Ectodermal cell (in vitro differentiated cells): ENCODE data around the gene COL27A1.

ENCODE experiments used
- H3K27ac ChIP-seq: 2 replicates; pipeline ENCODE4 v1.7.0; 2013; ENCODE audit warnings: mild to moderate bottlenecking, low read depth, low read length; ENCODE audit not compliant: insufficient read depth, poor library complexity, severe bottlenecking
- H3K27me3 ChIP-seq: 2 replicates; pipeline ENCODE4 v1.7.0; 2013; ENCODE audit warnings: mild to moderate bottlenecking, low read length; ENCODE audit not compliant: insufficient read depth, control insufficient read depth, poor library complexity, severe bottlenecking
- H3K36me3 ChIP-seq: one replicate; pipeline ENCODE4 v1.7.0; 2013; ENCODE audit warnings: low read length; ENCODE audit not compliant: control insufficient read depth, insufficient read depth
- H3K4me1 ChIP-seq: one replicate; pipeline ENCODE4 v1.7.0; 2013; ENCODE audit warnings: low read length; ENCODE audit not compliant: control insufficient read depth, insufficient read depth
- H3K4me3 ChIP-seq: 2 replicates; pipeline ENCODE4 v1.7.0; 2013; ENCODE audit warnings: low read depth, low read length, control low read depth; ENCODE audit not compliant: insufficient read depth
- H3K9me3 ChIP-seq: 2 replicates; pipeline ENCODE4 v1.7.0; 2013; ENCODE audit warnings: mild to moderate bottlenecking, low read length, moderate library complexity; ENCODE audit not compliant: control insufficient read depth
- WGBS, 2 experiments: methylation state at CpG; one replicate each; pipeline ENCODE4 v1.1.7; 2013; ENCODE audit warnings: missing lambda C conversion rate in 2 of 2; 5-methylcytosine and 5-hydroxymethylcytosine counted together

Gene COL27A1

DNA sequence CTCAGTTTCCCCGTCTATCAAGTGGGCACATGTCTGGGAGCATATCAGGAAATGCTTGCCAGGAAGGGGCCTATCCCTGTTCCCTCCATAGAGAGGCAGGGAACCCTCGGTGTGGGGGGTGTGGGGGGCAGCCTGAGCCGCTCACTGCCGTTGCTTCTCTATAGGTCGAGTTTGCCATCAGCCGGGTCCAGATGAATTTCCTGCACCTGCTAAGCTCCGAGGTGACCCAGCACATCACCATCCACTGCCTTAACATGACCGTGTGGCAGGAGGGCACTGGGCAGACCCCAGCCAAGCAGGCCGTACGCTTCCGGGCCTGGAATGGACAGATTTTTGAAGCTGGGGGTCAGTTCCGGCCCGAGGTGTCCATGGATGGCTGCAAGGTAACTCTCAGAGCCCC lies 153.8 kb downstream of the COL27A1 start:
- Histone ChIP-seq H3K4me1 (no peaks in the 10 kb centered on the region), H3K4me3 (no peak overlapping the region), H3K27me3 (no peaks in the 10 kb centered on the region), H3K27ac (no peak overlapping the region), H3K36me3 (no peaks in the 10 kb centered on the region), H3K9me3 (no peaks in the 10 kb centered on the region)
- WGBS, 2 experiments = 92 to 93% methylated on average over 13 of the region's 13 CpGs

DNA sequence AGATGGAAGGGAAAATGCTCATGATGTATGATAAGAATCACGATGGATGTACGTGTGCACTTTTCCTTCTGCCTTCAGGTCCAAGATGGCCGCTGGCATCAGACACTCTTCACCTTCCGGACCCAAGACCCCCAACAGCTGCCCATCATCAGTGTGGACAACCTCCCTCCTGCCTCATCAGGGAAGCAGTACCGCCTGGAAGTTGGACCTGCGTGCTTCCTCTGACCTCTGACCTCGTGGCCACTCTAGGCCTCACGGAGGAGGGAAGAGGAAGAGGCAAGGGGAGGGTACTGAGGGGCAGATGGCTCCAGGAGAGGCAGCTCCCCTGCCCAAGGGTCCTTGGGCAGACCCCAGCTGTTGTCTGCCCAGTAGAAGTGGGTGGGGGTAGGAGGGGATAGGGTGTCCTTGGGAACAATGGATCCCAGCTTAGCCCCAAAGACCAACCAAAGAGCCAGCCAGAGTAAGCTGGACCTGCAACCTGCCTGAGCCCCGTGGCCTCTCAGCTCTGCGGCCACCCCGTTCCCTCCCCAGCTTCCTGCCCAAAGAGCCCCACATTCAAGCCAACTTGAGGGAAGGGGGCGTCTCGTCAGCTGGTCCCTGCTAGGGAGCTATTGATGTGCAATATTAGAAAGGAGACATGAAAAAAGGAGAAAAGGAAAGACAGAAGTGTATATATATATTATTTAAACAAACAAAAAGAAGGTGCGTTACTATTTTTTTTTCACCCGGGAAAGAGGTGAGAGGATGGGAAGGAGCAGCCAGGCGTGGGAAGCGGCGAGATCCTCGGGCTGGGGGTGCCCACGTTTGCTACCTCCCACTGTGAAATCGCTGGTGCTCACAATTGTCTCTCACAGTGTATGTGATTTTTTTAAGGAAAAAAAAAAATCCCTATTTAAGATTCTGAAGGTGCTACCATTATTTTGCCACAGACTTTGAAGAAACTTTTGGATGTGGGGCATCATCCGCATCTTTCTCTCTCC lies 155.4 kb downstream of the COL27A1 start:
- Histone ChIP-seq H3K4me3 (no peak overlapping the region), H3K27ac (no peak overlapping the region), H3K27me3 (no peaks in the 10 kb centered on the region), H3K9me3 (no peaks in the 10 kb centered on the region), H3K36me3 (no peaks in the 10 kb centered on the region), H3K4me1 (no peaks in the 10 kb centered on the region)
- 92 to 93% methylated on average over 22 of the region's 22 CpGs for WGBS, 2 experiments

DNA sequence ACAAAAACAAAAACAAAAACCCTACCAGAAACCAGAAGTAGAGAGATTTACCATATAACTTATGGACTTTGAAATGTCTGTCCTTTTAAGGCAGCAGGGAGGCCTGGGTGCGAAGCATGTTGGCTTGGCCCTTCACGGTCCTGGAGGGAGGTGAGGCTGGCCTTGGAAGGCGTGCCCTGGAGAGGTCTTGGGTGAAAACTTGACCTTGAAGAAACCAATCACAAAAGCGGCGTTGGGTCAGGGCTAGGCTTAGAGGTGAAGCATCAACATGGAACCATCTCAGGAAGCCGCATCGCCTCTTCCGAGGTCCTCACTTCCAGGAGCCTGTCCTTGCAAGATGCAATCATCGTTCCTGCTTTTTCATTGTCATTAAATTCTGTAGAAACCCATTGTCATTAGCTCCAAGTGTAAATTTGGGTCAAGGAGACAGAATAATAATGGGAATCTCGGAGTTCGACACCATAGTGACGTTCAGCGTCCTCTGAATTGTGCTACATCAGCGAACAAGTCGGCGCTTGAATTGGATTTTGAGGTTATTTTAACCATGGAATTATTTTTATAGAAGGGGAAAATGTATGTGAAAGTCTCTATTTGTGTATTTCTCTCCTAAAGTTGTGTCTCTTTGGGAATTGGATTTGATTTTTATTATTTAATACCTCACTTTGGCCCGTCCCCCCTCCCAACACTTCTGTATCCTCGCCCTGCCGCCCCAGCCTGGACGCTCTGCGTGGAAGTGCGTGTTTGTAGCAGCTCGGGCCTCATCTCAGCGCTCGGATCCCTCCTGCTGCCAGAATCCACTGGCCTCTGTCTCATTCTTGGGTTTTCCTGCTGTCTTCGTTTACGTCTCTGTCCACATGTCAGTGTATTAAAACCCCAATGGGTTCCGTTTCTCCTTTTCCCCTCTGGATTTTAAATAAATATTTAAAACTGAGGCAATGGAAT lies 156.5 kb downstream of the COL27A1 start:
- Histone ChIP-seq H3K4me3 (no peak overlapping the region), H3K4me1 (no peaks in the 10 kb centered on the region), H3K9me3 (no peaks in the 10 kb centered on the region), H3K27ac (no peak overlapping the region), H3K36me3 (no peaks in the 10 kb centered on the region), H3K27me3 (no peaks in the 10 kb centered on the region)
- WGBS, 2 experiments = 95% methylated on average over 27 to 28 of the region's 28 CpGs

DNA sequence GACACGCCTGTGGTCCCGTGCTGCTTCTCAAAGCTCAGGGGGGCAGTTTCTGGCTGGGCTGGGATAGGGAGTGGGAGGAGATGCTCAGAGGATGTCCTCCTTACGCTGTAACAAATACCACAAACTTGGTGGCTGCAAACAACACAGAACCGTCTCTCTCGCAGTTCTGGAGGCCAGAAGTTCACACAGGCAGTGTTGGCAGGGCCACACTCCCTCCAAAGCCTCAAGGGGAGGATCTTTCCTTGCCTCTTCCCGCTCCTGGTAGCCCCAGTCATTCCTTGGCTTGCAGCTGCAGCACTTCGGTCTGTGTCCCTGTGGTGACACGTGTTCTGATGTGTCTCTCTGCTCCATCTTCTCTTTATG lies 157.2 kb downstream of the COL27A1 start:
- Histone ChIP-seq H3K27me3 (no peaks in the 10 kb centered on the region), H3K9me3 (no peaks in the 10 kb centered on the region), H3K4me3 (no peak overlapping the region), H3K4me1 (no peaks in the 10 kb centered on the region), H3K36me3 (no peaks in the 10 kb centered on the region), H3K27ac (no peak overlapping the region)
- whole genome bisulfite sequencing, 2 experiments = 90 to 91% methylated on average over 8 of the region's 8 CpGs

DNA sequence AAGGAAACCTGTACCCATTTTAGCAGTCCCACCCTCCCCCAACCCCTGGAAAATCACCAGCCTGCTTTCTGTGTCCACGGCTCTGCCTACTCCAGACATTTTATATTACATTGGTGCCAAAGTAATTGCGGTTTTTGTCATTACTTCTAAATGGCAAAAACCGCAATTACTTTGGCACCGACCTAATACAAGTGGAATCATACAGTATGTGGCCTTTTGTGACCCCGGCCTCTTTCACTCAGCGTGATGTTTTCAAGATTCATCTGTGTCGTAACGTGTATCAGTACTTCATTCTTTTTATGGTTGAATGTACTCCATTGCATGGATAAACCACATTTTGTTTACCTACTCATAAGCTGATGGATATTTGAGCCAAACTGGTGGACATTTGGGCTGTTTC lies 157.8 kb downstream of the COL27A1 start:
- WGBS, 2 experiments = 90 to 97% methylated on average over 8 of the region's 8 CpGs
- no peaks in the 10 kb centered on the region for H3K27me3 ChIP-seq
- H3K36me3 ChIP-seq = no peaks in the 10 kb centered on the region
- H3K27ac ChIP-seq = no peak overlapping the region
- no peak overlapping the region for H3K4me3 ChIP-seq
- H3K9me3 ChIP-seq = no peaks in the 10 kb centered on the region
- H3K4me1 ChIP-seq = no peaks in the 10 kb centered on the region

DNA sequence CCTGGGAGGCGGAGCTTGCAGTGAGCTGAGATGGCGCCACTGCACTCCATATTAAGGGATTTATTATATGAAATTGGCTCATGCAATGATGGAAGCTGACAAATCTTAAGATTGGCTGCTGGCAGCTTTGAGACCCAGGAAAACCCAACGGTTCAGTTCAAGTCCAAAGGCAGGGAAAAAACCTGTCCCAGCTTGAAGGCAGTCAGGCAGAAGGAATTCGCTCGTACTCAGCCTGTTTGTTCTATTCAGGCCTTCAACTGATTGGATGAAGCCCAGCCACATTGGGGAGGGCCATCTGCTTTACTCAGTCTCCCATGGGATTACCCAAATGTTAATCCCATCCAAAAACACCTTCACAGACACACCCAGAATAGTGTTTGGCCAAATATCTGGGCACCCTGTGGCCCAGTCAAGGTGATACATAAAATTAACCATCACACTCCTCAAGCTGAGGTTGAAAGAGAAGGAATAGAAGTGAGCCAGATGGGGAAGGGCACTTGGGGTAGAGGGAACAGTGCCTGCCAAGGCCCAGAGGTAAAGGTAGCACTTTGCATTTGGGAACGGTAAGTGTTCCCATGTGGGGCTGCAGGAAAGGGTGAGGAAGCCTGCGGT lies 159.0 kb downstream of the COL27A1 start:
- 84 to 88% methylated on average over 7 of the region's 7 CpGs for WGBS, 2 experiments

DNA sequence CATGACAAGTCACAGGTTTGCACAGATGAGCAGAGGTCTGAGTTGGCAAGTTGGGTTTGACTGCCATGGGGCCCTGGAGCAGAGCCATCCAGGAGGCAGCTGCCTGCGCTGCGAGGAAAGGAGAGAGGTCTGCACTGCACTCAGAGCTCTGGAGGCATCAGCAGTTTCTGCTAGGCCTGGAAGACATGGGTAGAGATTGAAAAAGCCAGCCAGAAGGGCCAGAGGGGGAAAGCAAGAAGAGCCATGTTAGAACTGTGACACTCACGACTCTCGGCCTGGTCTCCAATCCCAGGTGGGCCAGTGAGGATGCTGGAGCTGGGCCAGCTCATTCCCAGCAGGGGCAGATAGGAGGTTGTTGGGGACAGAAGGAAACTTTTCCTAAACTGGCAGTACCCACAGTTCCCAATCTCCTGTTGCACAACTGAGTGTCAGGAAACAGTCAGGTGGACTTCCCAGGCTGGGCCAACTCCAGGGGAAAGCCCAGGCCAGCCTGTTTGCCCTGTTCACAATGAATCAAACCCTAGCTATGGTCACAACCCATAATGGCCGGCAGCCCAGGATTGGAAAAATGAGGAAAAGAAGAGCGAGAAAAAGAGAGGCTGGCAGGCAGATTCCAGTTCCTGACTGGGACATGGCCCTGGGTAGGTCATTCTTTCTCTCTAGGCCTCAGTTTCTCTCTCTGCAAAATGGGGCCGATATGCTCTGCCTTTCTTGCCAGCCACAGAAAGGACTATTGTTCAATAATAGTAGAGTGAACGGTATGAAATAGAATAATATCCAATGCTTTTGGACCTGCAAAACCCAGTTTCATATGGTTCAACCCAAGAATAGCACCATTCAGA lies 159.8 kb downstream of the COL27A1 start:
- no peak overlapping the region for H3K27ac ChIP-seq
- H3K36me3 ChIP-seq = no peaks in the 10 kb centered on the region
- no peaks in the 10 kb centered on the region for H3K9me3 ChIP-seq
- no peaks in the 10 kb centered on the region for H3K27me3 ChIP-seq
- no peaks in the 10 kb centered on the region for H3K4me1 ChIP-seq
- 91 to 97% methylated on average over 8 of the region's 8 CpGs for WGBS, 2 experiments
- no peak overlapping the region for H3K4me3 ChIP-seq

More for the DNA sequence above, 159.0 kb downstream of the COL27A1 start:
- H3K27ac ChIP-seq = no peak overlapping the region
- H3K36me3 ChIP-seq = no peaks in the 10 kb centered on the region
- no peaks in the 10 kb centered on the region for H3K4me1 ChIP-seq
- H3K27me3 ChIP-seq = no peaks in the 10 kb centered on the region
- H3K9me3 ChIP-seq = no peaks in the 10 kb centered on the region
- no peak overlapping the region for H3K4me3 ChIP-seq

DNA sequence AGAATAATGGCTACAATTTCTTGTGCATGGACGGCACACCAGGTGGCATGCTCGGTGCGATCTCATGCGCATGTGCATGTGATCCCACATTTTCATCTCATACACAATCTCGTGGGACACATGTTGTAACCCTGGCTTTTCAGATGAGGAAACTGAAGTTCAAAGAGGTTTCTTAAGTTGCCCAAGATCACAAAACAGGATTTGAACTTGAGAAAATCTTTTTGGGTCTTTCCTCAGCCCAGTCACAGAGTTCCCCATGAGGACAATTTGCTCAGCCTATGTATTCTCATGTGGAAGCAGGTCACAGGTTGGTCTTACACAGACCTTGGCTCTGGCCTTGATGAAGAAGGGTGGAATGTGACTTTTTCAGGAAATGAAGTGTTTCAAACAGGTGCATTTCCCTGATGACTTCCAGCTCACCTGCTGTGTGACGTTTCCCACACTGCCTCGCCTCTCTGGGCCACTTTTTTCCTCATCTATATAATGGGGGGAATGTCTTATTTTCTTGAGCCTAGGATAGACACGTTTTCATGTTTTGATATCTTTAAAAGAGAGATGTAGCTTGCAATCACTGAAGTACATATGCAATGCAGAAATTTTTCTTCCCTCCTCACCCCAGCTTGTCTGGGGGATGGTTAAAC lies 160.5 kb downstream of the COL27A1 start:
- Histone ChIP-seq H3K4me1 (no peaks in the 10 kb centered on the region), H3K4me3 (no peak overlapping the region), H3K36me3 (no peaks in the 10 kb centered on the region), H3K27me3 (no peaks in the 10 kb centered on the region), H3K27ac (no peak overlapping the region), H3K9me3 (no peaks in the 10 kb centered on the region)
- WGBS, 2 experiments = 85 to 94% methylated on average over 7 of the region's 8 CpGs

DNA sequence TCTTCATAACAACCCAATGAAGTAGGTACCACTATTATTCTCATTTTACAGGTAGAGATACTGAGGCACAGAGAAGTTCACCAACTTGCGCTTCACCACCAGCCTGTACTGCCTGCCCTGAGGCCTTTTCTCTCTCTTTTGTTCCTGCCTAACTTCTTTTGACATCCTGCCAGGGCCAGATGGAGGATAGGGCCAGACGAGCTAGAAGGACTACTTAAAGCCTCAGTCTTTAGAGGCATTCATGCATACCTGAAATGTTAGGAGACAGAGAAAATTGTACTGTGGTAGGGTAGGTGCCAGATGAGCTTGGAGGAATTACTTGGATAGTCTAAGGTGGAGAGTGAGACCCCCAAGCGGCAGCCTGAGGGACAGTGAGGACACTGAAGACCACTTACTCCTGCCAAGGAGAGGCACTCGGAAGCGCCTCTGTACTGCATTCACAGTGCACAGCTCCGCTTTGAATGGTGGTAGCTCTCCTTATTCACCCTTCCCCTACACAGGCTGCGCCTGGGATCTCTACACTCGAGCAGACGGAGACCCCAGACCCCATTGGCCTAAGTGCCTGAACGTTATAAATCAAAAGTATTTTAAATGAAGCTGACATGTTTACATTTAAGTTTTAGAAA lies 161.4 kb downstream of the COL27A1 start:
- no peak overlapping the region for H3K27ac ChIP-seq

More for the DNA sequence above, 161.4 kb downstream of the COL27A1 start:
- Histone ChIP-seq H3K36me3 (no peaks in the 10 kb centered on the region), H3K4me3 (no peak overlapping the region), H3K9me3 (no peaks in the 10 kb centered on the region), H3K27me3 (no peaks in the 10 kb centered on the region), H3K4me1 (no peaks in the 10 kb centered on the region)
- 81 to 84% methylated on average over 10 of the region's 10 CpGs for WGBS, 2 experiments
